K562 (cell line): ENCODE measurements around the gene AGPAT4.

ENCODE experiments used
- EP300 ChIP-seq: IDR thresholded peaks from 2 replicates; pipeline ENCODE4 v1.6.1; 2012; ENCODE audit warnings: low read length, improper control_type of control experiment
- EZH2 ChIP-seq: IDR thresholded peaks from 2 replicates; pipeline ENCODE4 v1.6.1; 2012; ENCODE audit warnings: low read depth, mild to moderate bottlenecking, inconsistent platforms, low read length, borderline replicate concordance
- GABPB1 ChIP-seq: sonication (generic); formaldehyde crosslinking; IDR thresholded peaks from 2 replicates; pipeline ENCODE4 v1.8.0; 2022; ENCODE audit warnings: mild to moderate bottlenecking, missing genetic modification reagents
- JUN ChIP-seq, 2 experiments: sonication (generic) in 1 of 2; formaldehyde crosslinking in 1 of 2; IDR thresholded peaks; 2 replicates each; pipeline versions ENCODE4 v1.6.1 to v1.8.0; 2012 to 2022; ENCODE audit warnings: borderline replicate concordance in 2 of 2, mild to moderate bottlenecking in 2 of 2, improper control_type of control experiment in 1 of 2, low read depth in 1 of 2, low read length in 1 of 2, missing genetic modification reagents in 1 of 2
- POLR2A ChIP-seq: fragments of 450-650 bp; conservative IDR thresholded peaks from 2 replicates; pipeline ENCODE4 v1.6.1; 2016
- POLR2AphosphoS5 ChIP-seq: IDR thresholded peaks from 2 replicates; pipeline ENCODE4 v1.6.1; 2011; ENCODE audit warnings: mild to moderate bottlenecking, low read depth, low read length, moderate library complexity; ENCODE audit not compliant: control insufficient read depth, insufficient read depth
- SMAD3 ChIP-seq: fragments of 450-650 bp; formaldehyde crosslinking; conservative IDR thresholded peaks from 2 replicates; pipeline ENCODE4 v1.4.0; 2020; ENCODE audit warnings: mild to moderate bottlenecking
- YY1 ChIP-seq, 3 experiments: IDR thresholded peaks; 2 replicates each; pipeline ENCODE4 v1.6.1; 2011; ENCODE audit warnings: low read length in 2 of 3, mild to moderate bottlenecking in 2 of 3, moderate library complexity in 2 of 3, borderline replicate concordance in 1 of 3, control low read depth in 1 of 3, low read depth in 1 of 3; ENCODE audit not compliant: insufficient read depth in 3 of 3, insufficient replicate concordance in 2 of 3, control insufficient read depth in 1 of 3, insufficient read length in 1 of 3; ENCODE audit errors: extremely low read depth in 1 of 3
- ZNF232 ChIP-seq: sonication (generic); formaldehyde crosslinking; IDR thresholded peaks from 2 replicates; pipeline ENCODE4 v1.8.0; 2022; ENCODE audit warnings: mild to moderate bottlenecking, missing genetic modification reagents
- TF ChIP-seq, protein P1 (sequence below): sonication (generic); formaldehyde crosslinking; IDR thresholded peaks from 2 replicates; pipeline ENCODE4 v1.9.0; 2022; ENCODE audit warnings: mild to moderate bottlenecking, missing genetic modification reagents
- TF ChIP-seq, protein P2 (sequence below), 3 experiments: IDR thresholded peaks in 2 of 3; conservative IDR thresholded peaks in 1 of 3; 2 replicates each; pipeline ENCODE4 v1.5.1; 2011 to 2012; ENCODE audit warnings: low read length in 3 of 3, mild to moderate bottlenecking in 3 of 3, control low read depth in 2 of 3, improper control_type of control experiment in 1 of 3, inconsistent platforms in 1 of 3, low read depth in 1 of 3, mixed read lengths in 1 of 3, moderate library complexity in 1 of 3; ENCODE audit not compliant: insufficient read depth in 2 of 3
- TF ChIP-seq, protein P3 (sequence below): IDR thresholded peaks from 3 replicates; pipeline ENCODE4 v1.6.1; 2011; ENCODE audit warnings: borderline replicate concordance, mild to moderate bottlenecking; ENCODE audit not compliant: insufficient read length, insufficient read depth

- TF ChIP-seq POLR2AphosphoS5, result peak; percentile 41; the same call in 1 of the 2 replicates
- TF ChIP-seq, protein P1, sequence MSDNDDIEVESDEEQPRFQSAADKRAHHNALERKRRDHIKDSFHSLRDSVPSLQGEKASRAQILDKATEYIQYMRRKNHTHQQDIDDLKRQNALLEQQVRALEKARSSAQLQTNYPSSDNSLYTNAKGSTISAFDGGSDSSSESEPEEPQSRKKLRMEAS (CRISPR knock-in tag), result no peak
- TF ChIP-seq JUN (IDR thresholded peaks at IDR 0.05; ENCODE audit: borderline replicate concordance, low read depth, low read length), result no peak
- TF ChIP-seq JUN (CRISPR knock-in tag; IDR thresholded peaks at IDR 0.05; ENCODE audit: borderline replicate concordance), result no peak
- TF ChIP-seq, protein P2, sequence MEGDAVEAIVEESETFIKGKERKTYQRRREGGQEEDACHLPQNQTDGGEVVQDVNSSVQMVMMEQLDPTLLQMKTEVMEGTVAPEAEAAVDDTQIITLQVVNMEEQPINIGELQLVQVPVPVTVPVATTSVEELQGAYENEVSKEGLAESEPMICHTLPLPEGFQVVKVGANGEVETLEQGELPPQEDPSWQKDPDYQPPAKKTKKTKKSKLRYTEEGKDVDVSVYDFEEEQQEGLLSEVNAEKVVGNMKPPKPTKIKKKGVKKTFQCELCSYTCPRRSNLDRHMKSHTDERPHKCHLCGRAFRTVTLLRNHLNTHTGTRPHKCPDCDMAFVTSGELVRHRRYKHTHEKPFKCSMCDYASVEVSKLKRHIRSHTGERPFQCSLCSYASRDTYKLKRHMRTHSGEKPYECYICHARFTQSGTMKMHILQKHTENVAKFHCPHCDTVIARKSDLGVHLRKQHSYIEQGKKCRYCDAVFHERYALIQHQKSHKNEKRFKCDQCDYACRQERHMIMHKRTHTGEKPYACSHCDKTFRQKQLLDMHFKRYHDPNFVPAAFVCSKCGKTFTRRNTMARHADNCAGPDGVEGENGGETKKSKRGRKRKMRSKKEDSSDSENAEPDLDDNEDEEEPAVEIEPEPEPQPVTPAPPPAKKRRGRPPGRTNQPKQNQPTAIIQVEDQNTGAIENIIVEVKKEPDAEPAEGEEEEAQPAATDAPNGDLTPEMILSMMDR (IDR thresholded peaks at IDR 0.05 in 2 of 3, conservative IDR thresholded peaks at IDR 0.05 in 1 of 3; ENCODE audit: insufficient read depth in 2 of 3, low read depth in 1 of 3, low read length in 3 of 3), result no peak
- no peak for TF ChIP-seq ZNF232 (CRISPR knock-in tag)
- no peak for TF ChIP-seq SMAD3 (CRISPR knock-in tag)
- no peak for TF ChIP-seq GABPB1 (CRISPR knock-in tag)
- no peak for TF ChIP-seq POLR2A
- no peak for TF ChIP-seq EZH2
- TF ChIP-seq YY1 (IDR thresholded peaks at IDR 0.05; ENCODE audit: borderline replicate concordance in 1 of 3, control insufficient read depth in 1 of 3, extremely low read depth in 1 of 3, insufficient read depth in 3 of 3, insufficient read length in 1 of 3, insufficient replicate concordance in 2 of 3, low read depth in 1 of 3, low read length in 2 of 3), result no peak
- TF ChIP-seq EP300, result no peak
- TF ChIP-seq, protein P3, sequence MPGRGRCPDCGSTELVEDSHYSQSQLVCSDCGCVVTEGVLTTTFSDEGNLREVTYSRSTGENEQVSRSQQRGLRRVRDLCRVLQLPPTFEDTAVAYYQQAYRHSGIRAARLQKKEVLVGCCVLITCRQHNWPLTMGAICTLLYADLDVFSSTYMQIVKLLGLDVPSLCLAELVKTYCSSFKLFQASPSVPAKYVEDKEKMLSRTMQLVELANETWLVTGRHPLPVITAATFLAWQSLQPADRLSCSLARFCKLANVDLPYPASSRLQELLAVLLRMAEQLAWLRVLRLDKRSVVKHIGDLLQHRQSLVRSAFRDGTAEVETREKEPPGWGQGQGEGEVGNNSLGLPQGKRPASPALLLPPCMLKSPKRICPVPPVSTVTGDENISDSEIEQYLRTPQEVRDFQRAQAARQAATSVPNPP, result no peak
These were observed 8.3 kb downstream of the AGPAT4 start for GRCh38 chr6:161265554-161265953.
